ENCODE measurements around the gene HPX.

Gene HPX

DNA sequence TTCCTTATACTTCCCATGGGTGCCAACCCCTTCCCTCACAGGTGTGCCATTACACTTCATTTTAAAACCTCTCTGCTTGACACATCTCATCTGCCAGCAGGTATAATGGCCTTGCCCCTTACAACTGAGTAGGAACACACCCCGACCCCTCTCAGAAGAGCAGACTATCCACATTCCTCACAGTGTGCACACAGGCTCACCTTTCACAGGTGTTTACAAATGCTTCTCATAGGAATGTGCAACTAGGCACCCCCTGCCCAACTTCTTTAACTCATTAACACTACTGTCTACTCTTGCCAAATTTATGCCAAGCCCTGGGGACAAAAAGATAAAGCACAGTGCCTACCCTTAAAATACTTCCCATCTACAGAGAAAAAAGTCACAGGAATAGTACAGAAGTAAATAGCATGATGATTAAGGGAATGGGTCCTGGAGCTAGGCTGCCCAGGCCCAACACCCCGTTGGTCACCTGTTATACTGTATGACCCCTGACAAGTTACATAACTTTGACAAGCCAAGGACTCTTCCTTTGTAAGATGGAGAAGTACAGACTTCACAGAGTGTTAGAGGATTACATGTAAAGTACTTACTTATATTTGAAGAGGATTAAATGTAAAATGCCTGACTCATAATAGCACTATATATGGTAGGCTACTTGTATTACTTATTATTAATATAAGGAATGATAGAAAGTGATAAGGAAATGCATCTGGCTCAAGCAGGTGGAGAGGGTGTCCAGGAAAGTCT lies 17.7 kb upstream of the HPX start:
- Histone ChIP-seq H3K36me3 (ENCODE audit: control insufficient read depth, insufficient read depth, low read length) (peaks cover 28% of the 10 kb centered on the region), H3K9ac (ENCODE audit: low read length) (no peak overlapping the region), H3K4me3 (ENCODE audit: low read depth, low read length) (no peak overlapping the region), H3K4me1 (ENCODE audit: control insufficient read depth, insufficient read depth, low read length) (no peaks in the 10 kb centered on the region), H3K27me3 (ENCODE audit: control insufficient read depth, insufficient read depth, low read length) (no peaks in the 10 kb centered on the region), H3K9me3 (ENCODE audit: control insufficient read depth, insufficient read depth, low read depth, low read length) (no peaks in the 10 kb centered on the region), H3K27ac (ENCODE audit: low read depth, low read length) (no peak overlapping the region)

DNA sequence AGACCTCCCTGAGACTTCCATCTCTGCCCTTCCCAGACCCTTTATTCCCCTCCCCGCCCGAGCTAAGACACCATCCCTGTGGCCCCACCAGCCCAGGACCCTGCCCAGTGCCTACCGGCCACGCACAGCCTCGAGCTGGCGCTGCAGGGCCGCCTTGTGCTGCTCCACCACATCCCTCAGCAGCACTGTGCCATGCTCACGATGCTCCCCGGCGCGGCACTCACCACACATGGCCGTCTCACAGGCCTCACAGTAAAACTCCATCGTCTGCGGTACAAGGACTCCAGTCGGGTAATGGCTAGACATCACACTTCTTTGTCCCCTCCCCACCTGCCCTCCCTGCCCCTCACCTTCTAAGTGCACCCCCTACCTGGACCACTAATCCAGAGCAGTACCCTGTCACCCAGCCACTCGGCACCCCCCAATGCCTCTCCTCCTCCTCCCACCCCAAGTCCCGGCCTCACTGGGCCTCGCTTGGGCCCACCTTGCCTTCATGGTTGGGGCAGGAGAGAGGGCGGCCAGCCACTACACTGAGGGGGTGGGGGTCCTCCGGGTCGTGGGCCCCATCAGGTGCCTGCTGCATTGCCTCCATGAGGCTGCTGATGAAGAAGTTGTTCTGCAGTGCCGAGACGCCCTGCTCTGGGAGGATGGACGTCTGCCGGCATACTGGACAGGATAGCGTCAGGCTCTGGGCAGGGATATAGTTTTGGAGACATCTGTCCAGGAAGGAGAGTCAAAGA lies 17.0 kb upstream of the HPX start:
- Histone ChIP-seq H3K27ac (ENCODE audit: low read depth, low read length) (no peak overlapping the region), H3K4me1 (ENCODE audit: control insufficient read depth, insufficient read depth, low read length) (no peaks in the 10 kb centered on the region), H3K9me3 (ENCODE audit: control insufficient read depth, insufficient read depth, low read depth, low read length) (no peaks in the 10 kb centered on the region), H3K27me3 (ENCODE audit: control insufficient read depth, insufficient read depth, low read length) (no peaks in the 10 kb centered on the region), H3K4me3 (ENCODE audit: low read depth, low read length) (no peak overlapping the region), H3K9ac (ENCODE audit: low read length) (no peak overlapping the region), H3K36me3 (ENCODE audit: control insufficient read depth, insufficient read depth, low read length) (peaks cover 28% of the 10 kb centered on the region)

DNA sequence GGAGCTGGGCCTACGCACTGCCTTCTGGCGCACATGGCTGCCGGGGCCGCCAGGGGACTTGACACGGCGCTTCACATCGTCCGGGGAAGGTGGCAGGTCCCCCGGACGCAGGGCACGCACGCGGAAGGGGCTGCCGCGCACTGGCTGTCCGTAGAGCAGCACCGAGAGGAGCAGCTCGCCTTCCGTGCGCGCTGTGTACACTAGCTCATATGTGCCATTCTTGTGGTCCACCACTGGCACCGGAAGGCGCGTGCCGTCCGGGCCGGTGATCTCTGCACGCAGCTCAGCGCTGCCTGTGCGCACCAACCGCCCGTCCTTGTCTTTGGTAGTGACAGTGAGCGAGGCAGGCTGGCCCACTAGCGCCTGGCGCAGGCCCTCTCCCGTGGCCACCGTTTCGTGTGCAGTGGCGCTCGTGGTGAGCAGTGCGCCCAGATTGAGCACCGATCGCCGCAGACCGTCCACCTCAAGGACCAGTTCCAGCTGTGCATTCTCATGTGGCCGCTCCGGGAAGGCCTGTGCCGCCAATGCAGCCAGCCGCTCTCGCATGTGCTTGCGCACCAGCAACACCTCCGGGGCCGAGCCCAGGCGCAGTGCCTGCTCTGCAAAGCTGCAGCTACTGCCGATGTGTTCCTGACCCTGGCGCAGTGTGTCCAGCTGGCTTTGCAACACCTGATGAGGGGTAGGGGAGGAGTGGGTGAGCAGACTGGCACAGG lies 15.7 kb upstream of the HPX start:
- Histone ChIP-seq H3K9ac (ENCODE audit: low read length) (no peak overlapping the region), H3K27me3 (ENCODE audit: control insufficient read depth, insufficient read depth, low read length) (no peaks in the 10 kb centered on the region), H3K4me3 (ENCODE audit: low read depth, low read length) (no peak overlapping the region), H3K9me3 (ENCODE audit: control insufficient read depth, insufficient read depth, low read depth, low read length) (no peaks in the 10 kb centered on the region), H3K4me1 (ENCODE audit: control insufficient read depth, insufficient read depth, low read length) (no peaks in the 10 kb centered on the region), H3K36me3 (ENCODE audit: control insufficient read depth, insufficient read depth, low read length) (peaks cover 30% of the 10 kb centered on the region), H3K27ac (ENCODE audit: low read depth, low read length) (no peak overlapping the region)

DNA sequence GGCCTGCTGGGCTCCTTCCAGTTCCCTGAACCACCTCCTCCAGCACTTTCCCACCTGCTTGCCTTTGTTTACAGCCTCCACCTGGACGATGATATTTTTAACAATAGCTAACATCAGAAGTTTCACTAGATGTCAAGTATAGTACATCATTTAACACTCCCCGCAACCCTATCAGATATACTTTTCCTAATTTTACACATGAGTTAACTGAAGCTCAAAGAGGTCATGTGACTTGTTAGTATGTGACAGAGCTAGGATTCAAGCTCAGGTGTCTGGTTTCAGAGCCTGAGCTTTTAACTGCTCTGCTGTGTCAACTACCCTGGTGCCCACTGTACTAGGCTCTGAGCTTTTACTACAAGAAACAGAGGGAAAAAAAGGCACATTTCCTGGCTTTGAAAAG lies 14.3 kb upstream of the HPX start:
- H3K9ac ChIP-seq (ENCODE audit: low read length): no peak overlapping the region
- H3K36me3 ChIP-seq (ENCODE audit: control insufficient read depth, insufficient read depth, low read length): peaks cover 44% of the 10 kb centered on the region
- no peak overlapping the region for H3K4me3 ChIP-seq (ENCODE audit: low read depth, low read length)
- no peak overlapping the region for H3K27ac ChIP-seq (ENCODE audit: low read depth, low read length)
- H3K4me1 ChIP-seq (ENCODE audit: control insufficient read depth, insufficient read depth, low read length): no peaks in the 10 kb centered on the region
- H3K27me3 ChIP-seq (ENCODE audit: control insufficient read depth, insufficient read depth, low read length): no peaks in the 10 kb centered on the region
- H3K9me3 ChIP-seq (ENCODE audit: control insufficient read depth, insufficient read depth, low read depth, low read length): no peaks in the 10 kb centered on the region

DNA sequence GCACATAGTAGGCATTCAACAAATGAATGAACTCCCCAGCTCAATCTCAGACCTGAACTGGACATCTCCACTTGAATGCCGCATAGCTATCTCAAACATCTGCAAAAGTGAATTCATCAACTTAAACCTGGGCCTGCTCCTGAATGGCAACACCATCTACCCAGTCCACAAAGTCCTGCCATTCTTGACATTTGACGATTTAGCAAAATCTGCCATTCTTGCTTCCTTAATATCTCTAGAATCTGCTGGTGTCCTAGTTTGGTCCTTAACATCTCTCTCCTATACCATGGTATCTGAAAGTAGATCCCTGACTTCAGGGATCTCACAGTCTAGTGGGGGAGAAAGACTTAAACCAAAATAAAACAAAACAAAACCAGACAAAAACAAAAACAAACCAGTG lies 12.4 kb upstream of the HPX start:
- peaks cover 51% of the 10 kb centered on the region for H3K36me3 ChIP-seq (ENCODE audit: control insufficient read depth, insufficient read depth, low read length)
- no peaks in the 10 kb centered on the region for H3K27me3 ChIP-seq (ENCODE audit: control insufficient read depth, insufficient read depth, low read length)
- no peaks in the 10 kb centered on the region for H3K9me3 ChIP-seq (ENCODE audit: control insufficient read depth, insufficient read depth, low read depth, low read length)
- H3K9ac ChIP-seq (ENCODE audit: low read length): no peak overlapping the region
- no peak overlapping the region for H3K4me3 ChIP-seq (ENCODE audit: low read depth, low read length)
- no peak overlapping the region for H3K27ac ChIP-seq (ENCODE audit: low read depth, low read length)
- H3K4me1 ChIP-seq (ENCODE audit: control insufficient read depth, insufficient read depth, low read length): no peaks in the 10 kb centered on the region

DNA sequence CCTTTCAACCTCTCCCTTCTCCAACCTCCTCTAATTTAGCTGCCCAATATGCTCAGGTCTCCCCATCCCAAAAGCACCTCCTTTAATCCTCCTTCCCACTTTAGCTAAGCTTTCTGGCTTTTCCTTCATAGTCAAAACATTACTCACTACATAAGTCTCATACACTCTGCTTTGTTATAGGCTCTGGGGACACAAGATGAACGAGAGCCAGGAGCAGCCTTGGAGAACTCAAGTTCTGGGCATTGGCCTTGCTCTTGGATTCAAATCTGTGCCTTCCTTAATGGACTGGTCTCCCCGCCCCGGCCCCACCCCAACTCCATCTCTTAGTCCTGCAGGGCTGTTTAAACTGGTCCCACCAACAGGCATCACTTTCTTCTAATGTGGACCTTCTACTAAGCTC lies 11.4 kb upstream of the HPX start:
- Histone ChIP-seq H3K9ac (ENCODE audit: low read length) (no peak overlapping the region), H3K27ac (ENCODE audit: low read depth, low read length) (no peak overlapping the region), H3K9me3 (ENCODE audit: control insufficient read depth, insufficient read depth, low read depth, low read length) (no peaks in the 10 kb centered on the region), H3K36me3 (ENCODE audit: control insufficient read depth, insufficient read depth, low read length) (peaks cover 46% of the 10 kb centered on the region), H3K27me3 (ENCODE audit: control insufficient read depth, insufficient read depth, low read length) (no peaks in the 10 kb centered on the region), H3K4me3 (ENCODE audit: low read depth, low read length) (no peak overlapping the region), H3K4me1 (ENCODE audit: control insufficient read depth, insufficient read depth, low read length) (no peaks in the 10 kb centered on the region)

DNA sequence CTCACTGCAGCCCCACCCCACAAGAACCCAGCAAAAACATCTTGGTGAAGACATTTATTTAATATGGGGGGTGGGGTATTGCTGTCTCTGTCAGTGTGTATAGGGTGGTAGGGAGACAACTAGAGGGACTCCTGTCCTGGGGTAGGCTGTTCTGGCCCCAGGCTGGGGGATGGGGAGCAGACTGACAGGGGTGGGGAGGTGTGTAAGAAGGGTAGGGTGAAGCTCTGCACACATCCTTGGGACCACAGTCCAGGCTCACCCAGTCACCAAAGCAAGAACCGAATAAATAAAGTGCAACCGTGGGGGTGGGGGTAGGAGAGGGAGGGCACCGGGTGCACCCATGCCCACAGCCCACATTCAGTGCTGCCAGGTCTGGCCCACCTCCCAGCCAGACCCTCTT lies 7.8 kb upstream of the HPX start:
- peaks cover 23% of the 10 kb centered on the region for H3K36me3 ChIP-seq (ENCODE audit: control insufficient read depth, insufficient read depth, low read length)
- no peaks in the 10 kb centered on the region for H3K9me3 ChIP-seq (ENCODE audit: control insufficient read depth, insufficient read depth, low read depth, low read length)
- no peaks in the 10 kb centered on the region for H3K4me1 ChIP-seq (ENCODE audit: control insufficient read depth, insufficient read depth, low read length)
- no peak overlapping the region for H3K27ac ChIP-seq (ENCODE audit: low read depth, low read length)
- no peaks in the 10 kb centered on the region for H3K27me3 ChIP-seq (ENCODE audit: control insufficient read depth, insufficient read depth, low read length)
- H3K4me3 ChIP-seq (ENCODE audit: low read depth, low read length): no peak overlapping the region
- no peak overlapping the region for H3K9ac ChIP-seq (ENCODE audit: low read length)

DNA sequence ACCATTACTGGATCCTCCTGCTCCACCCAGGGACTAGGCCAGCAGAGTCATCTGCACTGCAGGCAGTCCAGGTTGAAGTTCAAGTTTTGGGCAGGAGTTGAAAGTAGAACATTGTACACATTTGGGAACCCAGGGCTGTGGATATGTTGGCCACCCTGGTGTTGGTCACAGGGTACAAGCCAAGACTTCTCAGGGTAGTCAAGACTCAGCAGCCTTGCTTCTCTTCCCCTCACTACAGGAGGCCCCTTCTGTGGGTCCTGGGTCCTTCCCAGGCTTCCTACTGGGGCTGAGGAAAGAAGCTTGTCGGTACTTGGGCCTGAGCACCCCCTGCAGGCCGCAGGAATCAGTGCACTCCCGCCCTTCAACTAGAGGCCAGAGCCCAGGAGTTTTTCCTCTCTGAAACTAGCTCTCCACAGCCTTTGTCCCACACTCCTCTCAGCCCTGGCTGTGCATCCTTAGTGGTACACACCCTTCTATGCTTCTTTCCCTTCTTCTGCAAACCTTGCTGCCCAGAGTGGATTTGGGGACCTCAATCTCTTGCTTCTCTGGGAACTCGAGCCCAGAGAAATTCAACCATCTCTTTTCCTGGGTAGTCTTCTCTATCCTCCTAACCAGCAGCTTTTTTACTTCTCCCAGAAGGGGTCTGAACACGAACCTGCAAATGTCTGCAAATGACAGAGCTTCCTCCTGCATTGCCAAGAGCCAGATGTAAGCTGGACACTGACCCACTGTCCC lies 2.6 kb upstream of the HPX start:
- H3K4me3 ChIP-seq (ENCODE audit: low read depth, low read length): no peak overlapping the region
- no peaks in the 10 kb centered on the region for H3K9me3 ChIP-seq (ENCODE audit: control insufficient read depth, insufficient read depth, low read depth, low read length)
- H3K4me1 ChIP-seq (ENCODE audit: control insufficient read depth, insufficient read depth, low read length): peaks cover 12% of the 10 kb centered on the region; the same call in 1 of the 2 replicates
- H3K27me3 ChIP-seq (ENCODE audit: control insufficient read depth, insufficient read depth, low read length): no peaks in the 10 kb centered on the region
- H3K27ac ChIP-seq (ENCODE audit: low read depth, low read length): no peak overlapping the region
- H3K9ac ChIP-seq (ENCODE audit: low read length): no peak overlapping the region
- no peaks in the 10 kb centered on the region for H3K36me3 ChIP-seq (ENCODE audit: control insufficient read depth, insufficient read depth, low read length)

DNA sequence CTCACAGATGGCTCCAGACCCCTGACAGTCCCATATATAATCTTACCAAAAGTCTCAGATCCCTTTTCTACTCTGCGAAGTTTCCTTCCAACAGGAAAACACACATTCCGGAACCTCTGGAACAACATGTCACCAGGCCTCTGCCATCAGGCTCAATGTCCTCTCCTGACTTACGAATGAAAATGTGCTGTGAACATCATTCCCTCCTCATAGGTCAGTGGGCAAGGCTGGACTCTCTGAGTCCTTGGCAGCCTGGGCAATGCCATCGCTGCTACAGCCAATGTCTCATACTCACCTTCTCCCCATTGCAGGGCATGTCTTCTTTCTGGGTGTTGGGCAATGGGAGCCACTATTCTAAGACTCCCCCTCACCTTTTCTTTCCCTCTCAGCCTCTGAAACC lies 1.7 kb upstream of the HPX start:
- Histone ChIP-seq H3K27ac (ENCODE audit: low read depth, low read length) (no peak overlapping the region), H3K36me3 (ENCODE audit: control insufficient read depth, insufficient read depth, low read length) (no peaks in the 10 kb centered on the region), H3K9ac (ENCODE audit: low read length) (no peak overlapping the region), H3K27me3 (ENCODE audit: control insufficient read depth, insufficient read depth, low read length) (no peaks in the 10 kb centered on the region), H3K4me3 (ENCODE audit: low read depth, low read length) (no peak overlapping the region), H3K9me3 (ENCODE audit: control insufficient read depth, insufficient read depth, low read depth, low read length) (no peaks in the 10 kb centered on the region), H3K4me1 (ENCODE audit: control insufficient read depth, insufficient read depth, low read length) (peaks cover 12% of the 10 kb centered on the region; the same call in 1 of the 2 replicates)

DNA sequence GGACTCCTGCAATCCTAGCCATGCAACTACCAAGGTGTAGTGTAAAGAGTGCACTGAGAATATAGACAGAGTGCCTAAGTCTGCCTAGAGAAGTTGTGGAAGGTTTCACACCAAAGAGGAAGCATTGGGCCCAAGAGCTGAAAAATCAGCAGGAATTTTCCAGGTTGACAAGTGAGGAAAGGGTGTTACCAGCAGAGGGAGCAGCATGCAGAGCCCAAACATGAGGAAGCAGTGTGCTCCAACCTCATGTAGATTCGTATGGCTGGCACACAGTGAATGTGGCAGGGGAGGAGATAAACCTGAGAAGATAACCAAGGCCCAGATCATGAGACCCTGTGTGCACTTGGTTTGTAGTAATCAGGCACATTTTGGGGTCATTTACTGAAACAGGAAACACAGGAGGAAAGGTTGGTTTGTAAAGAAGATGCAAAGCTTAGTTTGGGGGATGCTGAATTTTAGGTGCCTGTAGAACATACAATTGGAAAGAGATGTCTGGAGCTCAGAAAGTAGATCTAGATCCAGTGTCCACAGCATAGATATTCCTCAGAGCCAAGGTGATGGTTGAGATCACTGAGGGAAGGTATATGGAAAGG lies 1.7 kb downstream of the HPX start:
- no peak overlapping the region for H3K9ac ChIP-seq (ENCODE audit: low read length)
- H3K4me3 ChIP-seq (ENCODE audit: low read depth, low read length): no peak overlapping the region
- H3K27me3 ChIP-seq (ENCODE audit: control insufficient read depth, insufficient read depth, low read length): no peaks in the 10 kb centered on the region
- no peak overlapping the region for H3K27ac ChIP-seq (ENCODE audit: low read depth, low read length)
- peaks cover 12% of the 10 kb centered on the region; the same call in 1 of the 2 replicates for H3K4me1 ChIP-seq (ENCODE audit: control insufficient read depth, insufficient read depth, low read length)
- no peaks in the 10 kb centered on the region for H3K36me3 ChIP-seq (ENCODE audit: control insufficient read depth, insufficient read depth, low read length)
- no peaks in the 10 kb centered on the region for H3K9me3 ChIP-seq (ENCODE audit: control insufficient read depth, insufficient read depth, low read depth, low read length)

Measured in HUES6 (cell line).